SK-N-SH (cell line): Measurements from ENCODE around the gene JOSD2.

ENCODE experiments used
- CHD2 ChIP-seq: fragments of 150-350 bp; IDR thresholded peaks from 2 replicates; pipeline ENCODE4 v1.6.1; 2018; ENCODE audit warnings: low read length; ENCODE audit not compliant: partially characterized antibody
- JUND ChIP-seq: IDR thresholded peaks from 2 replicates; pipeline ENCODE4 v1.4.0; 2012
- RCOR1 ChIP-seq: fragments of 150-350 bp; IDR thresholded peaks from 2 replicates; pipeline ENCODE4 v1.6.1; 2017; ENCODE audit warnings: antibody characterized with exemption, low read length
- RXRA ChIP-seq: IDR thresholded peaks from 2 replicates; pipeline ENCODE4 v1.4.0; 2012; ENCODE audit warnings: low read depth, mild to moderate bottlenecking, borderline replicate concordance

GRCh38 chr19:50462970-50463369 lies 48.0 kb downstream of the JOSD2 start:
- no peak for TF ChIP-seq CHD2
- no peak for TF ChIP-seq JUND
- TF ChIP-seq RXRA, result no peak
- TF ChIP-seq RCOR1, result no peak
